ENCODE data around the gene HMGCR.

HMGCR gene

DNA sequence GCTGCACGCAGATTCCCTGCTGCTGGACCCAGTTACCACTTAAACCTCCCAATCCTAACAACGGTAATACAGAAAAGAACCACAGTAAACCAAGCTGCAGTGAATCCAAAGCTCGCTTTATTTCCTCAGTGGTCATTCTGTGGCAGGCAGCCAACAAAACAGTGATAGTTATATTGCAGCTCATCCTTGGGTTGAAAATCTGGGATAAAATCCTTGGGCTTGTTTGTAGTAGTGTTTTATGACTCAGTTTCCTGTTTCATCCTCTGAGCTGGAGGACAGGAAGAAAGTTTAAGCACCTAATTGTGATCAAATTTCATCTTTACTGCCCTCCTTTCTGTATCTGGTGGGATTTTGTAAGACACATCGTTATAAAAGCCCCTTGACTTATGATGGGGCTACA, 31.4 kb downstream of the HMGCR start:
- H3K27me3 ChIP-seq (ENCODE audit: insufficient read depth, low read length, poor library complexity, severe bottlenecking), result no peaks in the 10 kb centered on the region
- H3K4me2 ChIP-seq (ENCODE audit: low read depth, low read length, poor library complexity, severe bottlenecking), result no peak overlapping the region
- H3K79me2 ChIP-seq (ENCODE audit: insufficient read depth, low read length), result no peaks in the 10 kb centered on the region
- H3F3A ChIP-seq (ENCODE audit: low read depth), result peaks cover 2% of the 10 kb centered on the region; the same call in 1 of the 2 replicates
- peaks cover 12% of the 10 kb centered on the region for H3K4me1 ChIP-seq (ENCODE audit: insufficient read depth, low read length, poor library complexity, severe bottlenecking)
- no peak overlapping the region for H2AFZ ChIP-seq (ENCODE audit: low read length)
- H3K9me2 ChIP-seq (replicated peaks; ENCODE audit: low read depth, low read length), result no peaks in the 10 kb centered on the region
- peaks cover 5% of the 10 kb centered on the region; the same call in 1 of the 2 replicates for H3K36me3 ChIP-seq (ENCODE audit: insufficient read depth, low read length)
- TF ChIP-seq, protein P1, sequence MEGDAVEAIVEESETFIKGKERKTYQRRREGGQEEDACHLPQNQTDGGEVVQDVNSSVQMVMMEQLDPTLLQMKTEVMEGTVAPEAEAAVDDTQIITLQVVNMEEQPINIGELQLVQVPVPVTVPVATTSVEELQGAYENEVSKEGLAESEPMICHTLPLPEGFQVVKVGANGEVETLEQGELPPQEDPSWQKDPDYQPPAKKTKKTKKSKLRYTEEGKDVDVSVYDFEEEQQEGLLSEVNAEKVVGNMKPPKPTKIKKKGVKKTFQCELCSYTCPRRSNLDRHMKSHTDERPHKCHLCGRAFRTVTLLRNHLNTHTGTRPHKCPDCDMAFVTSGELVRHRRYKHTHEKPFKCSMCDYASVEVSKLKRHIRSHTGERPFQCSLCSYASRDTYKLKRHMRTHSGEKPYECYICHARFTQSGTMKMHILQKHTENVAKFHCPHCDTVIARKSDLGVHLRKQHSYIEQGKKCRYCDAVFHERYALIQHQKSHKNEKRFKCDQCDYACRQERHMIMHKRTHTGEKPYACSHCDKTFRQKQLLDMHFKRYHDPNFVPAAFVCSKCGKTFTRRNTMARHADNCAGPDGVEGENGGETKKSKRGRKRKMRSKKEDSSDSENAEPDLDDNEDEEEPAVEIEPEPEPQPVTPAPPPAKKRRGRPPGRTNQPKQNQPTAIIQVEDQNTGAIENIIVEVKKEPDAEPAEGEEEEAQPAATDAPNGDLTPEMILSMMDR (conservative IDR thresholded peaks at IDR 0.05; ENCODE audit: low read length), result no peak
- TF ChIP-seq EZH2phosphoT487 (IDR thresholded peaks at IDR 0.05; ENCODE audit: borderline replicate concordance), result no peak
- H3K9ac ChIP-seq (ENCODE audit: low read depth, low read length, poor library complexity, severe bottlenecking), result no peak overlapping the region
- no peaks in the 10 kb centered on the region for H4K20me1 ChIP-seq (ENCODE audit: insufficient read depth, low read length, poor library complexity, severe bottlenecking)
- H3K4me3 ChIP-seq (ENCODE audit: low read length, poor library complexity, severe bottlenecking), result no peak overlapping the region
- no peaks in the 10 kb centered on the region for H3K9me3 ChIP-seq (ENCODE audit: insufficient read depth, low read depth, low read length)

DNA sequence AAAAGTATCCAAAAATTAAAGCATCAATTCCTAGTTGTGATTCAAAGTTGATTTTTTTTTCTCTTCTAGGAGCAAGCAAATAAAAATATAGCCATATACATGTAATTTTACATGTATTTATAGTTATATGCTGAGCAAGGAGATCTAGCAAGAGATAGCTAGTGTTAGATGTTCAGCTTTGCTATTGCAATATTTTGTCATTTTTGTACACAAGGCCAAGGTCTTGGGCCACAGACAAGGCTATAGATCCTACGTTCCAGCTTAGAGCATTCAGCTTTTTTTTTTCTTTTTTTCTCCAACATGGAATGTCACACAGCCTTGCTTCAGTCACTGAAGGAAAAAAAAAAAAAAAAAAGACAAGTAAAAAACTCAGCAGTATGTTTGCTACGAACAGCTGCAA, 36.8 kb downstream of the HMGCR start:
- Histone ChIP-seq H4K20me1 (ENCODE audit: insufficient read depth, low read length, poor library complexity, severe bottlenecking) (no peaks in the 10 kb centered on the region), H3K4me1 (ENCODE audit: insufficient read depth, low read length, poor library complexity, severe bottlenecking) (peaks cover 5% of the 10 kb centered on the region), H3K9me3 (ENCODE audit: insufficient read depth, low read depth, low read length) (no peaks in the 10 kb centered on the region)

DNA sequence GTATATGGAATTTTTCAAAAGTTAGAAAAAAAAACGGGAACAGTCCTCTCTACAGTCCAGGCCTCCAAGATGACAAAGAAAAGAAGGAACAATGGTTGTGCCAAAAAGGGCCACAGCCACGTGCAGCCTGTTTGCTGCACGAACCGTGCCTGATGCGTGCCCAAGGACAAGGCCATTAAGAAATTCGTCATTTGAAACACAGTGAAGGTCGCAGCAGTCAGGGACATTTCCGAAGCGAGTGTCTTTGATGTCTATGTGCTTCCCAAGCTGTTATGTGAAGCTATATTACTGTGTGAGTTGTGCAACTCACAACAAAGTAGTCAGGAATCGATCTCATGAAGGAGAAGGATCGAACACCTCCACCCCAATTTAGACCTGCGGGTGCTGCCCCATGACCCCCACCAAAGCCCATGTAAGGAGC, 37.4 kb downstream of the HMGCR start:
- Histone ChIP-seq H3K27me3 (ENCODE audit: insufficient read depth, low read length, poor library complexity, severe bottlenecking) (no peaks in the 10 kb centered on the region), H3K4me1 (ENCODE audit: insufficient read depth, low read length, poor library complexity, severe bottlenecking) (peaks cover under 1% of the 10 kb centered on the region), H3K79me2 (ENCODE audit: insufficient read depth, low read length) (no peaks in the 10 kb centered on the region), H3K9me3 (ENCODE audit: insufficient read depth, low read depth, low read length) (no peaks in the 10 kb centered on the region), H3K4me2 (ENCODE audit: low read depth, low read length, poor library complexity, severe bottlenecking) (no peak overlapping the region), H3K4me3 (ENCODE audit: low read length, poor library complexity, severe bottlenecking) (no peak overlapping the region), H2AFZ (ENCODE audit: low read length) (no peak overlapping the region), H3F3A (ENCODE audit: low read depth) (no peaks in the 10 kb centered on the region), H3K9me2 (replicated peaks; ENCODE audit: low read depth, low read length) (no peaks in the 10 kb centered on the region), H3K36me3 (ENCODE audit: insufficient read depth, low read length) (peaks cover 49% of the 10 kb centered on the region; the same call in 1 of the 2 replicates), H3K9ac (ENCODE audit: low read depth, low read length, poor library complexity, severe bottlenecking) (no peak overlapping the region), H4K20me1 (ENCODE audit: insufficient read depth, low read length, poor library complexity, severe bottlenecking) (no peaks in the 10 kb centered on the region)
- TF ChIP-seq, protein P1 (conservative IDR thresholded peaks at IDR 0.05; ENCODE audit: low read length), result no peak
- no peak for TF ChIP-seq EZH2phosphoT487 (IDR thresholded peaks at IDR 0.05; ENCODE audit: borderline replicate concordance)

More for the DNA sequence above, 36.8 kb downstream of the HMGCR start:
- Histone ChIP-seq H3K36me3 (ENCODE audit: insufficient read depth, low read length) (peaks cover 43% of the 10 kb centered on the region; the same call in 1 of the 2 replicates), H3K4me2 (ENCODE audit: low read depth, low read length, poor library complexity, severe bottlenecking) (no peak overlapping the region), H3K9me2 (replicated peaks; ENCODE audit: low read depth, low read length) (no peaks in the 10 kb centered on the region), H3K27me3 (ENCODE audit: insufficient read depth, low read length, poor library complexity, severe bottlenecking) (no peaks in the 10 kb centered on the region), H2AFZ (ENCODE audit: low read length) (no peak overlapping the region), H3K79me2 (ENCODE audit: insufficient read depth, low read length) (no peaks in the 10 kb centered on the region), H3F3A (ENCODE audit: low read depth) (no peaks in the 10 kb centered on the region), H3K4me3 (ENCODE audit: low read length, poor library complexity, severe bottlenecking) (no peak overlapping the region), H3K9ac (ENCODE audit: low read depth, low read length, poor library complexity, severe bottlenecking) (no peak overlapping the region)
- TF ChIP-seq, protein P1 (conservative IDR thresholded peaks at IDR 0.05; ENCODE audit: low read length), result no peak
- TF ChIP-seq EZH2phosphoT487 (IDR thresholded peaks at IDR 0.05; ENCODE audit: borderline replicate concordance), result no peak

Measured in Loucy (cell line).